Measurements from ENCODE around the gene TFF1.

TFF1 gene

GRCh38 chr21:42358937-42359336 is 7.4 kb downstream of the TFF1 start:
- no peak for DNase-seq

GRCh38 chr21:42358261-42358660 is 8.1 kb downstream of the TFF1 start:
- DNase-seq, result no peak

GRCh38 chr21:42357307-42357706 is 9.0 kb downstream of the TFF1 start:
- no peak for DNase-seq

GRCh38 chr21:42356650-42357049 is 9.7 kb downstream of the TFF1 start:
- DNase-seq, result no peak

- no peak for DNase-seq
These were observed 10.3 kb downstream of the TFF1 start for GRCh38 chr21:42356046-42356445.

- no peak for DNase-seq
These were observed 12.7 kb downstream of the TFF1 start for GRCh38 chr21:42353623-42354022.

- no peak for DNase-seq
These were observed 13.8 kb downstream of the TFF1 start for GRCh38 chr21:42352441-42353095.

- no peak for DNase-seq
These were observed 14.5 kb downstream of the TFF1 start for GRCh38 chr21:42351626-42352440.

- no peak for DNase-seq
These were observed 15.4 kb downstream of the TFF1 start, which contains the start of gene TFF2 for GRCh38 chr21:42350927-42351426. TSS of gene TFF2 (minus strand) at chr21:42350994. CDS start at chr21:42350957, 37 bp downstream.

- DNase-seq, result no peak
These were observed 15.9 kb downstream of the TFF1 start for GRCh38 chr21:42350318-42350910.

- no peak for DNase-seq
These were observed 16.7 kb downstream of the TFF1 start for GRCh38 chr21:42349420-42350317.

- no peak for DNase-seq
These were observed 17.6 kb downstream of the TFF1 start for GRCh38 chr21:42348762-42349161.

- DNase-seq, result no peak
These were observed 18.6 kb downstream of the TFF1 start for GRCh38 chr21:42347601-42348327.

- no peak for DNase-seq
These were observed 19.3 kb downstream of the TFF1 start for GRCh38 chr21:42346866-42347600.

GRCh38 chr21:42346441-42346840 is 19.9 kb downstream of the TFF1 start:
- DNase-seq, result no peak

GRCh38 chr21:42344631-42345030 is 21.7 kb downstream of the TFF1 start:
- DNase-seq, result no peak

- DNase-seq, result no peak
These were observed 22.3 kb downstream of the TFF1 start for GRCh38 chr21:42343963-42344510.

GRCh38 chr21:42343556-42343955 is 22.8 kb downstream of the TFF1 start:
- no peak for DNase-seq

- no peak for DNase-seq
These were observed 23.2 kb downstream of the TFF1 start for GRCh38 chr21:42343101-42343500.

GRCh38 chr21:42341776-42342542 is 24.4 kb downstream of the TFF1 start:
- DNase-seq, result no peak

Data from activated CD8-positive, alpha-beta memory T cell treated with anti-CD3 and anti-CD28 coated beads, Interleukin-2, amount 50 U/mL, for 4 hours (primary cell).